Prostate gland (tissue), 2 donors: ENCODE data around the gene NBAS.

Experiments used
- POLR2A ChIP-seq: fragments of 450-650 bp; IDR thresholded peaks from one replicate; pipeline ENCODE4 v1.6.1; 2016; ENCODE audit warnings: antibody characterized with exemption, mild to moderate bottlenecking
- POLR2AphosphoS5 ChIP-seq: sonication (generic); formaldehyde crosslinking; IDR thresholded peaks from one replicate; pipeline ENCODE4 v1.6.1; 2017; ENCODE audit warnings: antibody characterized with exemption
- TF ChIP-seq, protein P1 (sequence below), 4 experiments: fragments of 200-600 bp in 2 of 4; fragments of 450-650 bp in 2 of 4; sonication (generic) in 2 of 4; IDR thresholded peaks; 1 replicate in 3 of 4; 2 replicates in 1 of 4; pipeline ENCODE4 v1.5.1; 2016 to 2019; ENCODE audit warnings: antibody characterized with exemption in 4 of 4, mild to moderate bottlenecking in 2 of 4, moderate library complexity in 2 of 4

DNA sequence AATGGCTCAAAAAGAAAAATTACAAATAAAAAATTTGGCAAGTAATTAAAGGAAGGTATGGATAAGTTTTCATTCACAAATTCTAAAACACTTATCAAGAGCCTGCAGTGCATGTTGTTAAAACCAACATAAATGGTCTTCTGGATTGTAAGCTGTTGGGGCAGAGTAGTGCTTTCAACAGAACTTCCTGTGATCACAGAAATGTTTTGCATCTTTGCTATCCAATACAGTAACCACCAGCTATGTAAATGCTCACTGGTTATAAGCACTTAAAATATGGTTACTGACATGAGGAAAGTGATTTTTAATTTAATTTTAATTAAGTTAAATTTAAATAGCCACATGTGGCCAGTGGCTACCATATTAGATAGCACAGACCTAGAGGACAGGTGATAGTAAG, 133.1 kb downstream of the NBAS start:
- no peak for TF ChIP-seq POLR2A
- TF ChIP-seq, protein P1, sequence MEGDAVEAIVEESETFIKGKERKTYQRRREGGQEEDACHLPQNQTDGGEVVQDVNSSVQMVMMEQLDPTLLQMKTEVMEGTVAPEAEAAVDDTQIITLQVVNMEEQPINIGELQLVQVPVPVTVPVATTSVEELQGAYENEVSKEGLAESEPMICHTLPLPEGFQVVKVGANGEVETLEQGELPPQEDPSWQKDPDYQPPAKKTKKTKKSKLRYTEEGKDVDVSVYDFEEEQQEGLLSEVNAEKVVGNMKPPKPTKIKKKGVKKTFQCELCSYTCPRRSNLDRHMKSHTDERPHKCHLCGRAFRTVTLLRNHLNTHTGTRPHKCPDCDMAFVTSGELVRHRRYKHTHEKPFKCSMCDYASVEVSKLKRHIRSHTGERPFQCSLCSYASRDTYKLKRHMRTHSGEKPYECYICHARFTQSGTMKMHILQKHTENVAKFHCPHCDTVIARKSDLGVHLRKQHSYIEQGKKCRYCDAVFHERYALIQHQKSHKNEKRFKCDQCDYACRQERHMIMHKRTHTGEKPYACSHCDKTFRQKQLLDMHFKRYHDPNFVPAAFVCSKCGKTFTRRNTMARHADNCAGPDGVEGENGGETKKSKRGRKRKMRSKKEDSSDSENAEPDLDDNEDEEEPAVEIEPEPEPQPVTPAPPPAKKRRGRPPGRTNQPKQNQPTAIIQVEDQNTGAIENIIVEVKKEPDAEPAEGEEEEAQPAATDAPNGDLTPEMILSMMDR (IDR thresholded peaks at IDR 0.05) = no peak
- no peak for TF ChIP-seq POLR2AphosphoS5
